Central memory CD4-positive, alpha-beta T cell (primary cell): ENCODE measurements around the gene DIP2A.
A peak's percentile ranks its signal among the peaks of the same experiment; 100 is the strongest.
"Not testable (repeated sequence)": the region's sequence is repeated elsewhere in the genome, so short reads cannot be mapped to it uniquely, and the experiment has no call there.

Experiments used
- DNase-seq: peaks from one replicate; pipeline ENCODE4 v3.0.0; 2022

DIP2A gene

DNA sequence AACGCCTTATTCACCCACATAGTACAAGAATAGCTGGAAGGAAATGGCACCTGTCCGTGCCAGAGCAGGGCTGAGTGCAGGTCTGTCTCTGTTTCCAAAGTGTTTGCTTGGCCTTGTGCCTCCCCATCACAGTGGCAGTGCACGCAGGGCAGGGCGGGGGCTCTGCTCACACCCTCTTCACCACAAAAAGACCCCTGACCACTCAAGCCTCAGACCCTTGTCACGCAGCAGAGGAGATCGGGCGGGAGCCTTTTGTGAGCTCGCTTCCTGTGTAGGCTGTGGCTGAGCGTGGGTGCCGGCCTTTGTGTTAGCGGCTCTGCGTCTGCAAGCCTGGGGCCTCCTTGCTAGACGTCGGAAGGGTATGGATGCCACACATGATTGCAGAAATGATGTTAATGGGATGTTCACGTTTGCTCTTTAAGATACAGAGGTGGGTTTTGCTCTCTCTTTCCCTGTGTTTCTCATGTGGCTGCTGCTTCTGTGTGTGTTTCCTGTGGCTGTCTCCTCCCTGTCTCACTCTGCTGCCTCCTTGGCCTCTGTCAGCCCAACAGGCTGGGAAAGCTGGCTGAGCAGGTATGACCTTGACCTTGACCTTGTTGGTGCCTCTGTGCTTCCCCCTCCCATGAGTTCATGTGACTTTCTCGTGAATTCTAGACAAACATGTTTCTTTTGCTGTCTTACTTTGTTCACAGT, 100.7 kb downstream of the DIP2A start:
- DNase-seq: peak; percentile 77

DNA sequence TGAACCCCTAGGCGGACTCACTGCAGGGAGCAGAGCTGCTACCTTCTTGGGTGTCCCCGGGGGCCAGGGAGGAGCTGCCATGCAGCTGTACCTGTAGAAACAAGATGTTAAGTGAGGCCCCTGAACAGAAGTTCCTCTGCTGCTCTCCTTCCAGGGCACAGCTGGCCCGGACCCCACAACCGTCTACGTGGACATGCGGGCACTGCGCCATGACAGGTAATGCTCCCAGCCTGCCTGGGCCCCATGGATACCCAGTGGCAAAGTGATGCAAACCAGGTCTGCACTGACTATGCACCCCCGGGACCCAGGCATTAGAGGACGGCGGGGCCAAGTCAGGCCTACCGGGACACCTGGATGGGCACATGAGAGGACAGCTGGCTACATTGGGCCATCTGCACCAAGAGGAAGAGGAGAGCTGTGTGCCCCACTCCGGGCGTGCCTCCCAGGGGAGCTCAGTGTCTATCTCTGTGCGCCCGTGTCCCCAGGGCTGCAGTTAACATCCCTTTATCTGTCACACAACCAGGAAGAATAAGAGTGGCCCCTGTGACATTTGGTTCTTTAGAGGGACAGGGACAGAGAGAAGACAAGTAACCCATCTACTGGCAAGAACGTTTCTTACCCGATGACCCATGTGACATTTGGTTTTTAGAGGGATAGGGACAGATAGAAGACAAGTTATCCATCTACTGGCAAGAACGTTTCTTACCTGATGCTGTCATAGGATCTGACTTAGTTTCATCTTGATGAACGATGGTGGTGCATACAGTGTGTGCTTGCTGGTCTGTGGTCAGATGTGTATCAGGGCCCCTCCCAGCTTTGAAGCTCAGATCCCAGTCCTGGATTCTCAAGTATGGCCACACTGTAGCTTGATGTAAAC, 102.1 kb downstream of the DIP2A start:
- no peak for DNase-seq

DNA sequence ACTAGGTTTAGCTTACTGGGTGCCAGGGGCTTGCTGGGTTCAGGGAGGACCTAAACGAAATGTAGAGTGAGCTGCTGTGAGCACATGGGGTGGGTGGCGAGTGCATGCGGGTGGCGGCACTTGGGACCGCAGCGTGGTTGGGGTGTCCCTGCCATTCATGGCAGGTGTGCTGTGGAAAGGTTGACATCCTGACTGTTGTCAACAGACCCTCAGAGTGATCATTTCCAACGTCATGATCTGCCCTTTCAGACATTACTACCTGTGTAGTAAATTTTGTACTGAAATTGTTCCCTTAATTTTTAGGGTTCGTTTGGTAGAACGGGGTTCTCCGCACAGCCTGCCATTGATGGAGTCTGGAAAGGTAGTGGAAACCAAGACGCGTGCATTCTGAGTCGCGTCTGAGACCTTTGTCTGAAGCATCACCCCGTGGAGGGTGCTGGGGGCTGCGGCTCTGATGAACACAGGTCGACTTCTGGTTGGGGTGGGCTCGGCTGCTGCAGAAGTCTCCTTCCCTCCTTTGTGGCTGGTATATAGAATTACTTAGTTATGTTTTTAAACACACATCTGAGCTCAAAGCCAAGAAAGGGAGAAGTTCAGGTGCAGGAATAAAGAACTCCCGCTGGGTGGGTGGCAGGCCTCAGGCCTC, 102.9 kb downstream of the DIP2A start:
- DNase-seq: no peak

DNA sequence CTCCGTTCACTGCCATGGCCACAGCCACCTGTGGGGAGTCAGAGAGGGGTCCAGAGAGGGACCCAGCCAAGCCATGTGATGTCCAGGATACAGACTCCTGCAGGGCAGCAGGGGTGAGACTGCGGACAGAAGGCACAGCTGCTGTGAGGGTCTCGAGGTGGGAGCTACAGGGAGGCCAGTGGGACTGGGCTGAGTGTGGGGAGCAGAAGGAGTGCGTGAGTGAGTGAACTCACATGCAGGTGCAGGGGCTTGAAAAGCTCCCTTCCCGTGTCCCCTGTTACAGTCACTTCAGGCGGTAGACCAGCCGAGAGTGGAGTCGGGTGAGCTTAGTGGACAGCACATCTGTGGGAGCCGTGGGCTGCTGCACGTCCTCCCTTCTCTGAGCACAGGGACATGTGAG, 103.8 kb downstream of the DIP2A start:
- no peak for DNase-seq

DNA sequence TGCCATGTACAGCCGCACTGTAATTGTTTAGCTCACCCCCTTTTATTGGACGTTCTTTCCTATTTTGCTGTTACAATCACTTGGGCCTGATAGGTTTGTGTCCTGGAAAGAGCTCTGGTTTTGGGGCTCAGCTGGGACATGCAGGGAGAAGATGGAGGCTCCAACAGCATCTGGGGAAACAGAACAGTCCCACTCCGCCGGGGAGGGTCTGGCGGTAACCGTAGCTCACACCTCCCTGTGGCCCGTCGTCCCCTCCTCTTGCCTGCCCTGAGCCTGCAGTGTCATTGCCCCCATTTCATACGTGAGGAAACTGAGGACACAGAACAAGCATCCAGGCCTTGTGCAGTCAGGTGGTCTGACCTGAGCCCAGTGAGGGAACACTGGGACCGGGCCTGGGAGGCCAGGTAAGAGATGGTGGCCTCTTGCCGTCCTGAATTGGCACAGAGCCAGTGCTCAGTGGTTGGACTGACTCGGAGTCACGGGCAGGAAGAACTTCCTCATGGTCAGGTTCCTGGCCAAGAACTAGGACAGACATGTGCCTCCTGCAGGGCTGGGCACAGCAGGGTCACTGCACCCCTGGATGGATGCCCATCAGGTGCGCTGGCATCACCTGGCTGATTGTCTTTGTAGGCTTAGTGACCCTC, 104.4 kb downstream of the DIP2A start:
- no peak for DNase-seq

DNA sequence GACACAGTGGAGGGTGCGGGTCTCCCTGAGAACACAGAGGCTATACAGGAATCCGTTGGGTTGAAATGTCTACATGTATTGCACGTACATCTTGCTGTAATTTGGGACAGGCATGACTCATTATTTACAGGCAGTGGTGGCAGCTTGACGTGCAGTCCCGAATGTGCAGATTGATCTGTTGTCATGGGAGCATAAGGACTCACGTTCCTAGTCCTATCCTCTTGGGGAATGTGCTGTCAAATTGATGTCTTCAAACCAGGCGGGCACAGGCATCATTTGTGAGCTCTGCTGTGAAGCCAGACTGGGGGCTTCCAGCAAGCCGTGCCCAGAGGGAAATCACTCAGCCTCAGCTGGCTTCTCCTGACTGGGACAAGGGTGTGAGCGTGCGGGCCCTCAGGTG, 105.7 kb downstream of the DIP2A start:
- no peak for DNase-seq

DNA sequence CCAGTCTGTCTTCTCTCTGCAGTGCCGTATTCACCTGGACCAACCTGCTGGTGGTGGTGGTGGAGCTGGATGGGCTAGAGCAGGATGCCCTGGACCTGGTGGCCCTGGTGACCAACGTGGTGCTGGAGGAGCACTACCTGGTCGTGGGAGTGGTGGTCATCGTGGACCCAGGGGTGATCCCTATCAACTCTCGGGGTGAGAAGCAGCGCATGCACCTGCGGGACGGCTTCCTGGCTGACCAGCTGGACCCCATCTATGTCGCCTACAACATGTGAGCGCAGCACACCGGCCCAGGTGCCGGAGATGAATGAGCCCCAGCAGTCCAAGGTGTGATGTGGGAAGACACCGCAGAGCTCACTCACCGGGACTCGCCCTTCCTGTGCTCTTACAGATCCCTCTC, 108.7 kb downstream of the DIP2A start:
- no peak for DNase-seq

DNA sequence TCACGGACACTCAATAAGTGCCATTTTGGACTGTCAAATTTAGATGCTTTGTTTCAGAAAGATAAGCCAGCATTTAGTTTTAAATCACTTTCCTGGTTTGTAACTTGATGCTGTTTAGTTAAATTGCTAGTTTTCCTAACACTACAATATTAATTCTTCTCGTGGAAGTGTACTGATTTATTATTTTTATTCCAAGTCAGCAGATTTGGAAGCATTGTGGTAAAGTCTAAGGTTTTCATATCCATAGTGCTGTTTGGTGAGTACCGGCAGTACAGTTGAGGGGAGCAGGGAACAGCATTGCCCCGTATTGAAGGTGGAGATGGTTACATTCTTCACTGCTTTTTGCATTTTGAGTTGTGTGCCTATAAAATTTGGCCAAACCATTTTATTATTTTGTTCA, 109.9 kb downstream of the DIP2A start:
- DNase-seq: no peak

DNA sequence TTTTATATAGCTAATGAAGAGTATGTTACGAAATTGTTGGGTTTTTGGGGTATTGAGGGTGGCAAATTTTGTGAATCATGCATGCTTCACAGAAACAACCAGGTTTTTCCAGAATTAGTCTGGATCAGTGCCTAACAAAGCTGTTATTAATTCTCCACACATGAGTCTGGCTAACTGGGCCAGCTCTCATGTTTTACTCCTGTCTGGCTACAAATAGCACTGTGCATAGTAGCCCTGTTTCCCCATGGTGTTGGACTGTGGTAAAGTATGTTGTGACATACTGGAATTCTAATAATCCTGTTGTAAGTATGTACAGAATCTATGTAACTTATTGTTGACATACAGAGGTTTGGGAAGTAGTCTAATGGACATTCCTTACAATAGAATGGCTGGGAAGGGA, 110.4 kb downstream of the DIP2A start:
- DNase-seq: no peak

DNA sequence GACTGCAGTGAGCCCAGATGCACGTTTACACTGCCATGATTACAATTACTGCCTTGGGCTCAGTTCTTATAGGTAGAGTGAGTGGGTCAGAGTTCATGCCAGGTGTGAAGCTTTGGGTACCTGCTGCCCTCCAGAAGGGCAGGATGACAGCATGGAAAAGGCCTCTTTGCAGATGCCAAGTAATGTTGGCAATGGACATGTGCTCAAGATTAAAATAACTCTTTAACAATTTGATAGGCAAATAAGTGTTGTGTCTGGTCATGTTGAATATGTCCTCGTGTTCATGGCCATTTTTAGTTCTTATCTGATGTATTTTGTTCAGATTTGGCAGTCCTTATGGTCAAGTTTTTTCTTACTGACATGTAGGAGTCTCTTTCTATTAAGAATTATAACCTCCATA, 111.4 kb downstream of the DIP2A start:
- no peak for DNase-seq

DNA sequence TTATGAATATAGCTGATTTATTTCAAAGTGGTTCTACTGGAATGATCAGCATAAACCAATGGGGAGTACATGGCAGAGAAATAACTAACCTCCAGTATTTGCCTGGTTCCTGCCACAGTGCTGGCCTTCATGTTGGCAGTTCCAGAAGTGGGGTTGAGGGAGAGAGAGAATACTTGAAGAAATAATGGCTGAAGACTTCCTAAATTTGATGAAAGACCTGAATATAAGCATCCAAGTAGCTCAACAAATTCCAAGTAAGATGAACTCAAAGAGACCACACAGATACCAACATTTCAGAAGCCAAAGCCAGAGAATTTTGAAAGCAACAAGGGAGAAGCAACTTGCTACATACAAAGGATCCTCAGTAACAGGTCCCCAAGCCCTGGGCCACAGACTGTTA, 111.9 kb downstream of the DIP2A start:
- DNase-seq: no peak

DNA sequence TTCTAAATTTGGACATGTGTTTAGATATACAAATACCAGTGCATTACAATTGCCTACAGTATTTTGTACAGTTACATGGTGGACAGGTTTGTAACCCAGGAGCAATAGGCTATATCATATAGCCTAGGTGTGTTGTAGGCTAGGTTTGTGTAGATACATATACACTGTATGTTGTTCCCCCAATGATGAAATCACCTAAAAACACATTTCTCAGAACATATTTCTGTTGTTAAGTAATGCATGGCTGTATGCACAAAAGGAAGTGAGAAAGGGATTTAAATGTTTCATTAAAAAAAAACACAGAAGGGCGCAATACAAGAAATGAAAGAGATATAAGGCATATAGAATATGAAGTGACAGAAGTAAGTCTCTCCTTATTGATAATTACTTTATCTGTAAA, 114.2 kb downstream of the DIP2A start:
- DNase-seq: no peak

DNA sequence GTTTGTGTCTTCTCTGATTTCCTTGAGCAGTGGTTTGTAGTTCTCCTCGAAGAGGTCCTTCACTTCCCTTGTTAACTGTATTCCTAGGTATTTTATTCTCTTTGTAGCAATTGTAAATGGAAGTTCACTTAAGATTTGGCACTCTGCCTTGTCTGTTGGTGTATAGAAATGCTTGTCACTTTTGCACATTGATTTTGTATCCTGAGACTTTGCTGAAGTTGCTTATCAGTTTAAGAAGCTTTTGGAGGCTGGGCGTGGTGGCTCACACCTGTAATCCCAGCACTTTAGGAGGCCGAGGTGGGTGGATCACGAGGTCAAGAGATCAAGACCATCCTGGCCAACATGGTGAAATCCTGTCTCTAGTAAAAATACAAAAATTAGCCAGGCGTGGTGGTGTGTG, 119.1 kb downstream of the DIP2A start:
- DNase-seq: not testable (repeated sequence)

DNA sequence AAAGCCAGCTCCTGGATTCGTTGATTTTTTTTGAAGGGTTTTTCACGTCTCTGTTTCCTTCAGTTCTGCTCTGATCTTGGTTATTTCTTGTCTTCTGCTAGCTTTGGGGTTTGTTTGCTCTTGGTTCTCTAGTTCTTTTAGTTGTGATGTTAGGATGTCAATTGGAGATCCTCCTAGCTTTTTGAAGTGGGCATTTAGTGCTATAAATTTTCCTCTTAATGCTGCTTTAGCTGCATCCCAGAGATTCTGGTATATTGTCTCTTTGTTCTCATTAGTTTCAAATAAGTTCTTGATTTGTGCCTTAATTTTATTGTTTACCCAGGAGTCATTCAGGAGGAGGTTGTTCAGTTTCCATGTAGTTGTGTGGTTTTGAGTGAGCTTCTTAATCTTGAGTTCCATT, 120.7 kb downstream of the DIP2A start:
- not testable (repeated sequence) for DNase-seq

DNA sequence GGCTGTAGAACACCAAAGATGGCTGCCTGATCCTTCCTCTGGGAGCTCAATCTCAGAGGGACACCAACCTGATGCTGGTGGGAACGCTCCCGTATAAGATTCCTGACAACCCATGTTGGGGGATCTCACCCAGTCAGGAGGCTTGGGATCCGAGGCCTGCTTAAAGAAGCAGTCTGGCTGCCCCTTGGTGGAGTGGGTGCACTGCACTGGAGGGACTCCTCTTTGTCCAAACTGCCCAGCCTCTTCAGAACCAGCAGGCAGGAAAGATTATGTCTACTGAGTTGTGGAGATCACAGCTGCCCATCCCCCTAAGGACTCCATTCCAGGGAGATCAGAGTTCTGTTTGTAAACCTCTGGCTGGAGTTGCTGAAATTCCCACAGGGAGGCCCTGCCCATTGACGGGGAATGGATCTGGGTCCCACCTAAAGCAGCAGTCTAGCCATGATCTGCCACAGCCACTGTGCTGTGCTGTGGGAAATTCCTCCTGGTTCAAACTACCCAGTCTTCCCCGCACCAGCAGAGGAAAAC, 123.2 kb downstream of the DIP2A start:
- DNase-seq: no peak

DNA sequence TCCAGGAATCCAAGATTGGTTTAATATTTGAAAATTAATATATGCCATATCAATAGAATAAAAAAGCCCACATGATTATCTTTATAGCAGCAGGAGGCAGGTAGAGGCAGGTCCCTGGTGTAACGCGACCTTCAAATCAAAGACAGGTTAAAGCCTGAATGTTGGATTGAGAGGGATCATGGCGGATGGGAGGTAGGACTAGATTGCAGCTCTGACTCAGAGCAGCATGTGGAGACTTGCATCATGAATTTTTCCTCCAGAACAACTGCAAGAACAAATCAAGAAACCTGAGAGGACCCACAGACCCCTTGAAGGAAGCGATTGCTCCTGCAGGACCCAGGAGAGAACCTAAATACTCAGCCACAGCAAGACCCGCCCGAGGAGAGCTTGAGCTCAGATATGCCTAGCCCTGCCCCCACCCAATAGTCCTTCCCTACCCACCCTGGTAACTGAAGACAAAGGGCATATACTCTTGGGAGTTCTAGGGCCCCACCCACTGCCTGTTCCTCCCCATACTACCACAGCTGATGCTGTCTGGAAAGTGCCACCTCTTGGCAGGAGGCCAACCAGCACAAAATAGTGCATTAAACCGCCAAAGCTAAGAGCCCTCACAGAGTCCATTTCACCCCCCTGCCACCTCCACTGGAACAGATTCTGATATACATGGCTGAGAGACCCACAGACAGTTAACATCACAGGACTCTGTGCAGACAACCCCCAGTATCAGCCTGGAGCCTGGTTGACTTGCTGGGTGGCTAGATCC, 126.7 kb downstream of the DIP2A start:
- DNase-seq: no peak

DNA sequence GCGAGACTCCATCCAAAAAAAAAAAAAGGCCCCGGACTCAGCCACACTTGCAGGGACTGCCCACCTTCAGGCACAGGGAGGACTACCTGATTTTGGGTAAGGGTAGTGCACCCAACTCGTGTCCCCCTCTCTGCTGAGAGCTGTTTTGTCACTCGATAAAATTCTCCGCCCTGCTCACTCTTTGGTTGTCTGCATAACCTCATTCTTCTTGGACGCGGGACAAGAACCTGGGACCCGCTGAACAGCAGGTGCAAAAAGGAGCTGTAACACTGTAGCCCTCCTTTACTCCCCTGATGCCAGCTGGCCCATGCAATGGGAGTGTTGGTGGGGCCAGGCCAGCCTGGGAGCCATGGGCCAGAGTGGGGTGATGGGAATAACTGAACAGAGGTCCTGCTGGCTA, 135.6 kb downstream of the DIP2A start:
- DNase-seq: no peak

DNA sequence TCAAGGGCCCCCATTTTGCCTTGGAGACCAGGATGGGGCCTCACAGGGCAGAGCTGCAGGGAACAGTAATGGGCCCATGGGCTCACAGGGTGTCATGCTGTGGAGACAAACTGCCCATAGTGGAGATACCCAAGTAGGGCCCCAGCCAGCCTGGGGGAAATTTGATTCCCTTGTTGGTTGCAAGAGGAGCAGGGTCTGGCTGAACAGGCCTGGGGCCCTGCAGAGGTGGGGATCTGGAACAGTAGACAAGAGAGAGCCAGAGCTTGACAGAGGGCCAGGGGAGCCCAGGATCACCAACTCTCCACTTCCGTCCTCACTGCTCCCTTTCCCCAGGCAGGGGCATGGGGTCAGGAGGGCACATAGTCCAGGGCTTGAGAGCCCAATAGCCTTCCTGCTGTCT, 137.5 kb downstream of the DIP2A start:
- DNase-seq: no peak

DNA sequence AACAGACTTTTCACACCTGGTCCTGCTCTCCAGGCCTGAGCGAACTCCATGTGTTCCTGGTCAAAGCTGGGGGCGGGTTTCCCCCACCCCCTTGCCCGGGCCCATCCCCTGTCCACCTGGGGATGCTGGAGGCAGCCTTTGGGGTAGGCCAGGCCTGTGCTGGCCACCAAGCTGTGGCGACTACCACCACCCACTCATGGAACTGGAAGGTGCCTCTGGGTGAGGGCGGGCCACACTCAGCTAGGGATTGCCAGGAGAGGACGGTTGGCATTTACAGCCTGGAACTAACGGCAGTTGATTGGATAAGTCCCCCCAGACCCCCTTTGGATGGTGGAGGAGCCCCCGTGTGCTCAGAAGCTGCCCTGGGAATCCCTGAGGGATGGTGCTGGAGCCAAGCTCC, 138.3 kb downstream of the DIP2A start:
- DNase-seq: no peak

DNA sequence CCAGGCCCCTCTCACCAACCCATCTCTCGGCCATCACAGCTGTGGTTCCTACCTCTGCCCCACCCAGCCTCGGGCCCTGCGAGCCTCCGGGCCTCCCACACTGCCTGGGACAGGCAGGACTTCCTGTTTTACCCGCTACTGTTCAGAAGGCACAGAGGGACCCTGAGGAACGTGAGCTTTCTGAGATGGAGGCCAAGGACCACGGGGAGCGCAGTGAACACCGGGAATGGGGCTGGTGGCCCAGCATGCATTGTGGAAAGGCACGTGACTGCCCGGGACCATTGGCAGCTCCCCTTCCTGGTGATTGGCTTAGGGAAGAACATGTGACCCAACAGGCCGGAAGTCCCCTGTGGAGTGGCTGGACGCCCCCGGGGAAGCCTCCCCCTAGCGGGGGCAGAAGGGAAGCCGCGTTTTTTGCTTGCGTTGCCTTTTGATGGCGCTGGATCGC, 139.2 kb downstream of the DIP2A start:
- DNase-seq: no peak

DNA sequence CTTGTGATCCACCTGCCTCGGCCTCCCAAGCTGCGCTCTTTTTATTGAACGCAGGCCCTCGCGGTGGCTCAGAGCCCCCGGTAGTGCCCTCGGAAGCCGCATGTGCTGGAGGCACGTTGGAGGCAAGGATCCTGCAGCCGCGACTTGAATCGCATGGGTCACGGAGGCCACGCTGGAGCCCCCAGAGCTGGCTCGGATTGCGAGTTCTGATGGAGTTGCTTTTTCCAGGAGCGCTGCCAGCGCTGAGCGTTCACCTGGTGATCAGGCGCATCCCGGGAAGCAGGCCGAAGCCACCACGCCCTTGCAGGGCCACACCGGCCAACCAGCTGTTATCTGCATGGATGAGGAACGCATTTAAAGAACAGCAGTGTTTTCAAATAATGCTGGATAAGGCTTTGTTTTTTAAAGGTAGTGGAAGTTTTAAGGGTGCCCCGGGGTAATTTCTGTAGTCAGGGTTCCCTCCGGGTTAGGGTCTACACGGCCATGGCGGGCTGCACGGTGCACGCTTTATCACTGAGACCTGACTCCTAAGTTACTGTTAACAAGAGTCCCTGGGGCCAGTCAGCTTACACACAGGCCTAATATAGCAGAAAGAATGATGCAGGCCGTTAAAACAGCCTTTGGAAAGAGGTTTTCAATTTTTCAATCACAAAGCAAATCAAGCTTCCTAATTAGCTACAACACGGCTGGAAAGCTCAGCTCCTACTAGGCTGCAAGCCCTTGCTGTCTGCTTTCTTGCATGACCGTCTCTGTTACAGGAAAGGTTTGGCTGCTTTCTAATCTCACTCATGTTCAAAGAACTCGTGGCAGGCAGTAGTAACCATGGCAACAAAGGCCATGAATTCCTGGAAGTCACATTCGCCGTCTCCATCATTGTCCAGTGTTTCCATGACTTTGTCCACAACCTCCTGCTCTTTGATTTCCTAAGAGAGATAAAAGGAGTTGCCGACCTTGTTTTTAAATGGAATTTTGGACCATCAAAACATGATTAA, 140.2 kb downstream of the DIP2A start:
- DNase-seq: no peak
